Heart left ventricle (tissue), 13 donors: ENCODE results near the gene OLFM1.

ENCODE experiments used
- POLR2A ChIP-seq, 2 donors: fragments of 450-650 bp; IDR thresholded peaks; one replicate each; pipeline ENCODE4 v1.6.1; 2017; ENCODE audit warnings: antibody characterized with exemption in 2 of 2, mild to moderate bottlenecking in 2 of 2, moderate library complexity in 2 of 2
- TF ChIP-seq, protein P1 (sequence below), 12 donors: fragments of 200-600 bp; sonication (generic) in 4 of 12; IDR thresholded peaks; one replicate each; pipeline versions ENCODE4 v1.5.0 to v1.8.0; 2018 to 2022; ENCODE audit warnings: antibody characterized with exemption in 12 of 12, mild to moderate bottlenecking in 5 of 12
- donor health status: ischemic (EF 13 %, LVEDD 7.1; RV severe dilation, severe dysfunction).
- donor health status: DM: no; HTN: yes; CAD: no.
- donor health status: DM: no; HTN: no; CAD: no.
- donor health status: ischemic (EF 25% LVEDD 6.9; RV normal size, moderate dysfunction).
- donor health status: ischemic (EF 25% LVEDD 5.7; RV mildly dilated, moderate dysfunction).
- donor health status: ischemic (EF 35%, LVEDD 5.7; RV mildly dilated, moderate dysfunction).
- donor health status: nonischemic (EF 11% LVEDD 7.7; RV severe dilation, severe dysfunction).
- donor health status: DM: yes; HTN: yes; CAD: no.
- donor health status: PGD.
- donor health status: ischemic (EF 29% LVEDD 5.4; RV normal size, mild dysfunction).
- donor health status: nonischemic (EF 23%, LVEDD 6.1; RV moderate dilation, normal function).

DNA sequence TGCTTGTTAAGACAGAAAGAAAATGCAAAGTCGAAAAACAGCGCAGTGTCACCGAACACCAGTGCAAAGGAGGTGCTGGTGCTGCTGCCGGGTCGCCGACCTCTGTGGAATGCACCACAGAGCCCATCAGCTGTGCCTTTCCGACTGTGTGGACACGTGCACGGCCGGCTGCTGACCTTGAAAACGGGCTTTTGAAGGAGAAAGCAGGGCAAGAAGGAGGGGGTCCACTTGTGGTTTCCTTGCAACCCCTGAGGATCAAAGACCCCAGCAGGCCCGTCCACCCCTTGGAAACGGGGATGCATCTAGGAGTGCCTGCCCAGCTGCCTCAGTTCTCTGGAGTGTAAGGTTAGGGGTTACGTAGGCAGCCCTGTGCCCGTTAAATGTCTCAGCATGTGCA is 6.2 kb upstream of the OLFM1 start:
- TF ChIP-seq, protein P1, sequence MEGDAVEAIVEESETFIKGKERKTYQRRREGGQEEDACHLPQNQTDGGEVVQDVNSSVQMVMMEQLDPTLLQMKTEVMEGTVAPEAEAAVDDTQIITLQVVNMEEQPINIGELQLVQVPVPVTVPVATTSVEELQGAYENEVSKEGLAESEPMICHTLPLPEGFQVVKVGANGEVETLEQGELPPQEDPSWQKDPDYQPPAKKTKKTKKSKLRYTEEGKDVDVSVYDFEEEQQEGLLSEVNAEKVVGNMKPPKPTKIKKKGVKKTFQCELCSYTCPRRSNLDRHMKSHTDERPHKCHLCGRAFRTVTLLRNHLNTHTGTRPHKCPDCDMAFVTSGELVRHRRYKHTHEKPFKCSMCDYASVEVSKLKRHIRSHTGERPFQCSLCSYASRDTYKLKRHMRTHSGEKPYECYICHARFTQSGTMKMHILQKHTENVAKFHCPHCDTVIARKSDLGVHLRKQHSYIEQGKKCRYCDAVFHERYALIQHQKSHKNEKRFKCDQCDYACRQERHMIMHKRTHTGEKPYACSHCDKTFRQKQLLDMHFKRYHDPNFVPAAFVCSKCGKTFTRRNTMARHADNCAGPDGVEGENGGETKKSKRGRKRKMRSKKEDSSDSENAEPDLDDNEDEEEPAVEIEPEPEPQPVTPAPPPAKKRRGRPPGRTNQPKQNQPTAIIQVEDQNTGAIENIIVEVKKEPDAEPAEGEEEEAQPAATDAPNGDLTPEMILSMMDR (IDR thresholded peaks at IDR 0.05) = no peak
- TF ChIP-seq POLR2A (IDR thresholded peaks at IDR 0.05) = no peak
